OCI-LY3 (cell line): ENCODE measurements around the gene SMARCD2.
A peak's percentile ranks its signal among the peaks of the same experiment; 100 is the strongest.

ENCODE experiments used
- H2AFZ ChIP-seq: fragments of 200-600, 300-600 bp; shearing (Covaris generic); 2 replicates; pipeline ENCODE4 v1.6.0; 2014; ENCODE audit warnings: antibody characterized with exemption, low read depth, low read length
- H3K27ac ChIP-seq: fragments of 200-600, 300-600 bp; sonication (generic); 2 replicates; pipeline ENCODE4 v1.5.1; 2014; ENCODE audit warnings: mild to moderate bottlenecking, low read length, moderate library complexity, mixed read lengths
- H3K27me3 ChIP-seq: fragments of 200-600, 300-600 bp; sonication (generic); 2 replicates; pipeline ENCODE4 v1.6.1; 2014; ENCODE audit warnings: low read depth, low read length, mixed read lengths
- H3K36me3 ChIP-seq: fragments of 200-600, 300-600 bp; sonication (generic); replicated peaks from 2 replicates; pipeline ENCODE3; 2014; ENCODE audit warnings: low read depth, low read length, mixed read lengths
- H3K4me1 ChIP-seq: fragments of 300-600, 200-600 bp; sonication (generic); 2 replicates; pipeline ENCODE4 v1.6.1; 2014; ENCODE audit warnings: low read length, mixed read lengths
- H3K4me2 ChIP-seq: fragments of 200-600, 300-600 bp; sonication (generic); 2 replicates; pipeline ENCODE4 v1.6.1; 2014; ENCODE audit warnings: low read length, mixed read lengths
- H3K4me3 ChIP-seq: fragments of 300-600, 200-600 bp; sonication (generic); 2 replicates; pipeline ENCODE4 v1.5.1; 2014; ENCODE audit warnings: antibody characterized with exemption, mild to moderate bottlenecking, low read length, moderate library complexity
- H3K79me2 ChIP-seq: fragments of 300-600, 200-600 bp; shearing (Covaris generic); 2 replicates; pipeline ENCODE4 v1.6.1; 2014; ENCODE audit warnings: mild to moderate bottlenecking, low read length, mixed read lengths
- H3K9ac ChIP-seq: fragments of 300-600, 200-600 bp; shearing (Covaris generic); 2 replicates; pipeline ENCODE4 v1.6.0; 2014; ENCODE audit warnings: mild to moderate bottlenecking, low read length, moderate library complexity
- H3K9me3 ChIP-seq: fragments of 200-600, 300-600 bp; shearing (Covaris generic); 2 replicates; pipeline ENCODE4 v1.6.1; 2014; ENCODE audit warnings: low read length, mixed read lengths; ENCODE audit not compliant: insufficient read depth
- H4K20me1 ChIP-seq: fragments of 200-600, 300-600 bp; sonication (generic); 2 replicates; pipeline ENCODE4 v1.6.1; 2016; ENCODE audit warnings: low read length, mixed read lengths; ENCODE audit not compliant: insufficient read depth
- EZH2phosphoT487 ChIP-seq: fragments of 200-600 bp; shearing (Covaris generic); IDR thresholded peaks from 2 replicates; pipeline ENCODE4 v1.6.1; 2018; ENCODE audit warnings: antibody characterized with exemption, mixed run types, low read depth
- TF ChIP-seq, protein P1 (sequence below): fragments of 200-600, 300-600 bp; sonication (generic); IDR thresholded peaks from 2 replicates; pipeline ENCODE4 v1.5.1; 2014; ENCODE audit warnings: antibody characterized with exemption, low read length, low read depth

The SMARCD2 gene

DNA sequence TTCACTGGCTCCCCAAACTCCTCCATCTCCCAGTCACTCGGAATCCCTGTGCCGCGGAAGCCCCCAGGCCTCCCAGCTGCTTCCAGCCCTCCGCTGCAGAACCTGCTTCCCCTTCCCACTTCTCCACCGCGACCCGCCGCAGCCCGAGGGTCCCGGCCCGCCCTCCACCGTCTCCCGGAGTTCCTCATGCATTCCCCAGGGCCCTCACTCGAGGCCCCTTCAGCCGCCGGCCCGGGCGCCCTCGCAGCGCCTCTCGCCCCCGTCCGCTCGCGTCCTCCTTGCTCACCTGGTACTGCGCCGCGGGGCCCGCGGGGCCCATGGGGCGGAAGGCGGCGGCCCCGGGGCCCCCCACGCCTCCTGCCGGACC is 329 bp downstream of the SMARCD2 start:
- H3K9me3 ChIP-seq = no peaks in the 10 kb centered on the region
- peak overlapping the region; percentile 87 for H3K4me3 ChIP-seq
- H3K4me2 ChIP-seq = peak overlapping the region; percentile 94
- TF ChIP-seq, protein P1, sequence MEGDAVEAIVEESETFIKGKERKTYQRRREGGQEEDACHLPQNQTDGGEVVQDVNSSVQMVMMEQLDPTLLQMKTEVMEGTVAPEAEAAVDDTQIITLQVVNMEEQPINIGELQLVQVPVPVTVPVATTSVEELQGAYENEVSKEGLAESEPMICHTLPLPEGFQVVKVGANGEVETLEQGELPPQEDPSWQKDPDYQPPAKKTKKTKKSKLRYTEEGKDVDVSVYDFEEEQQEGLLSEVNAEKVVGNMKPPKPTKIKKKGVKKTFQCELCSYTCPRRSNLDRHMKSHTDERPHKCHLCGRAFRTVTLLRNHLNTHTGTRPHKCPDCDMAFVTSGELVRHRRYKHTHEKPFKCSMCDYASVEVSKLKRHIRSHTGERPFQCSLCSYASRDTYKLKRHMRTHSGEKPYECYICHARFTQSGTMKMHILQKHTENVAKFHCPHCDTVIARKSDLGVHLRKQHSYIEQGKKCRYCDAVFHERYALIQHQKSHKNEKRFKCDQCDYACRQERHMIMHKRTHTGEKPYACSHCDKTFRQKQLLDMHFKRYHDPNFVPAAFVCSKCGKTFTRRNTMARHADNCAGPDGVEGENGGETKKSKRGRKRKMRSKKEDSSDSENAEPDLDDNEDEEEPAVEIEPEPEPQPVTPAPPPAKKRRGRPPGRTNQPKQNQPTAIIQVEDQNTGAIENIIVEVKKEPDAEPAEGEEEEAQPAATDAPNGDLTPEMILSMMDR = no peak
- no peak for TF ChIP-seq EZH2phosphoT487
- H3K4me1 ChIP-seq = peaks cover 23% of the 10 kb centered on the region
- peaks cover 55% of the 10 kb centered on the region for H3K79me2 ChIP-seq
- H3K9ac ChIP-seq = peak overlapping the region; percentile 95
- no peaks in the 10 kb centered on the region for H3K27me3 ChIP-seq
- no peaks in the 10 kb centered on the region for H3K36me3 ChIP-seq
- H4K20me1 ChIP-seq = peaks cover 35% of the 10 kb centered on the region
- H2AFZ ChIP-seq = no peak overlapping the region
- peak overlapping the region; percentile 67 for H3K27ac ChIP-seq

DNA sequence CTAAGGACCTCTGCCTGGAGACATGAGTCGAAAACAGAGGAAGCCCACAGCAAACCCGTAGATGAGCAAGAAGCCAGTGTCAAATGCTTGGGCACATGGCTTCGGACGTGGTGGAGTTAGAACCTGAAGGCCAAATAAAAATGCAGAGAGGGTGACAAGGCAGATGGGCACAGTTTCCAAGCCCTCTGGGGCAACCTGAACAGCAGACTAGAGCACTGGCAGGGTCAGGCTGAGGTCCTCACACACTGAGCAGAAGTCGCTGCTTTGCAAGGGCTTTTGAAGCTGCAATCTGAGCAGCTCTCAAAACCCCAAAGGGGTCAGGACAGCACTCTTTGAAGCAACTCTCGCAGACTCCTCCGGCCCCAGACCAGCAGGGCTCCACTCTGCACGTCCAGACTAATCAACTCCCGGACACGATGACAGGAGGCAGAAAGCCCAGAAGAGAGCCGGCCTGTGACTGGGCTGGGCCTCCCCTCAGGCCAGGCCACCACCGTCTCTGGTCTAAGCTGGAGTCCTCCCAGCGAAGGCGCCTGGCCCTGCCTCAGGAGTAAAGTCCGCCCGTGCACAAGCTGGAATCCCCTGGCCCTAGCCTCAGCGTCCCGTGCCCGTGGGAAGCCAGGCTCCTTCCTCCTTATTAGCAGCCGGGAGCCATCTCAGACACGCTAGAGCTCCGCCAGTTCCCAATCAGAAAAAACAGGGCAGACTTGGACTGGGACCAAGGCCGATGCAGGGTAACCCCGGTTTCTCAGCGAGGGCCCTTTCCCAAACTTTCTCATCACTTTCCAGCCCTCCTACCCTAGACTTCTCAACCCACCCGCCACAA is 924 bp downstream of the SMARCD2 start:
- Histone ChIP-seq H3K9me3 (no peaks in the 10 kb centered on the region), H3K27me3 (no peaks in the 10 kb centered on the region), H3K9ac (peak overlapping the region; percentile 95), H3K4me1 (peaks cover 23% of the 10 kb centered on the region), H3K79me2 (peaks cover 59% of the 10 kb centered on the region), H3K4me3 (peak overlapping the region; percentile 87), H4K20me1 (peaks cover 35% of the 10 kb centered on the region), H3K36me3 (peaks cover 3% of the 10 kb centered on the region), H3K4me2 (peak overlapping the region; percentile 94), H2AFZ (no peak overlapping the region), H3K27ac (peak overlapping the region; percentile 67)
- TF ChIP-seq, protein P1 = no peak
- no peak for TF ChIP-seq EZH2phosphoT487

DNA sequence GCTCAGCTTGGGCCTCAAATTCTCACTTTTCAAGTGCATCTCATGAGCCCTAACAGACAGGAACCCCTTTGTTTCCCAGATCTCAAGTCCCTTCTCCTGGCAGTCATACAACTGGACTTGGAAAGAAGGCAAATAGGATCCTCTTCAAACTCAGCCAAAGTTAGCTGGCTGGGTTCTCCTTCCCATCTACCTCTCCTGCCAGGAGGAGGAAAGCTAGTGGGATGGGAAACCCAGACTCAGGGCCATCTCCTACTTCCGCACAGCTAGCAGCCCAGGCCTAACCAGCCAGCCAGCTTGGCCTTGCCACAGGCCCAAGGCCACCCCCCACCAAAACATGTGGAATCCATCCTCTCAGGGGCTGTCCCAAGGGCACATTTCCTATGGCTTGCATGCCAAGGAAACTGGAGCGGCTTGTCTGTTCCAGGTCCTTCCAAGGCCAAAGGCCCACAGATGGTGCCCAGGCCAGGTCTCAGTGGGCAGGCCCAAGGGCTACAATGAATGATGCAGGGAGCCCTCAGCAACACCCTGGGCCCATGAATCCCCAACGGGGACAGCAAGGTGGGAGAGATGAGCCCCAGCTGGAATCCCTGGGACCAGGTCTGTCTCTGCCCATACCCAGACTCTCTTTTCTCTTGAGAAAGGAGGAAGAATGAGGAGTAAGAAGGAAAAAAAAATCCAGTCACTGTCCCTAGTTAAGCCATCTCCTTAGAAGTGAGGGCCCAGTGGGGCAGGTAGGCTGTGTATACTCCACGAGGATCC is 1.7 kb downstream of the SMARCD2 start:
- H3K4me2 ChIP-seq = peak overlapping the region; percentile 94
- TF ChIP-seq, protein P1 = no peak
- no peak for TF ChIP-seq EZH2phosphoT487
- H3K9me3 ChIP-seq = no peaks in the 10 kb centered on the region
- no peak overlapping the region for H3K27ac ChIP-seq
- peaks cover 35% of the 10 kb centered on the region for H4K20me1 ChIP-seq
- H3K36me3 ChIP-seq = peaks cover 3% of the 10 kb centered on the region
- peak overlapping the region; percentile 95 for H3K9ac ChIP-seq
- H3K79me2 ChIP-seq = peaks cover 59% of the 10 kb centered on the region
- no peak overlapping the region for H2AFZ ChIP-seq
- peaks cover 23% of the 10 kb centered on the region for H3K4me1 ChIP-seq
- H3K4me3 ChIP-seq = peak overlapping the region; percentile 87
- H3K27me3 ChIP-seq = no peaks in the 10 kb centered on the region

DNA sequence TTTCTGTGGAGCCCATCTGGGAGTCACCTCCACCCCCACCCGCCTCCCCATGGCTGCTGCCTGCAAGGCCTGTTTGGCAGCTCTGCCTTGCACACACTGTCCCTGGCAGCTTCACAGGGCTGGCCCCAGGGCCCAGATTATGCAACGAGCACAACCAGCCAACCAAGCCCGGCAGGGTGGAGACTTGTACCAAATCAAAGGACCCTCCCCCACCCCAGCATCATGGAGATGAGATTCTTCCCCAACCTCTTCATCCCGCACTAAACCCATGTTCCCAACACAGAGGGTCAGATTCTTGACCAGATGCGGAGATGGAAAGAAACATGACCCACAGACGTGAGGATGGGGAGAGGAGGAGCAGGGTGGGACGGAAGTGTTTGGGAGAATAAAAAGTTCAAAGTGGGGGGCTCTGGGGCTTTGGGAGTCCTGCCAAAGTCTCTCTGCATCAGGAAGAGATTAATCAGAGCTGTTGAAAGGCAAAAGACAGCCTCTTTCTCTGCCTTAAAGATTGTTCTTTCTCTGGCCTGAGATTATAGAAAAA is 3.8 kb downstream of the SMARCD2 start:
- peaks cover 59% of the 10 kb centered on the region for H3K79me2 ChIP-seq
- no peak overlapping the region for H2AFZ ChIP-seq
- no peak overlapping the region for H3K4me2 ChIP-seq
- no peak overlapping the region for H3K27ac ChIP-seq
- no peak overlapping the region for H3K4me3 ChIP-seq
- TF ChIP-seq EZH2phosphoT487 = no peak
- TF ChIP-seq, protein P1 = no peak
- no peaks in the 10 kb centered on the region for H3K9me3 ChIP-seq
- H3K9ac ChIP-seq = no peak overlapping the region
- H3K27me3 ChIP-seq = no peaks in the 10 kb centered on the region
- H3K4me1 ChIP-seq = peaks cover 20% of the 10 kb centered on the region
- H3K36me3 ChIP-seq = peaks cover 16% of the 10 kb centered on the region
- peaks cover 35% of the 10 kb centered on the region for H4K20me1 ChIP-seq
